Gastrocnemius medialis (tissue), 4 donors: ENCODE measurements around the gene PLSCR3. TPM values are rescaled to one million over a fixed set of nuclear protein-coding genes. Genes with fewer than 3 reads are reported as not detected.
"Not testable (repeated sequence)": the region's sequence is repeated elsewhere in the genome, so short reads cannot be mapped to it uniquely, and the experiment has no call there.

Experiments
- ATAC-seq, 2 donors: fragments of 150-250 bp; one replicate each; pipeline ENCODE4 v1.9.1; 2016
- DNase-seq, 2 donors: peaks; one replicate each; pipeline ENCODE4 v3.0.0-alpha.2; 2019
- H3K27ac ChIP-seq, 4 donors: fragments of 200-600 bp; sonication (generic); 1 replicate in 1 of 4; 2 replicates in 3 of 4; pipeline ENCODE4 v1.5.1; 2016 to 2018; ENCODE audit warnings: mild to moderate bottlenecking in 2 of 4, moderate library complexity in 1 of 4
- H3K27me3 ChIP-seq, 3 donors: fragments of 200-600 bp; sonication (generic) in 2 of 3; 1 replicate in 1 of 3; 2 replicates in 2 of 3; pipeline versions ENCODE4 v1.5.1 to v1.6.0; 2016 to 2019; ENCODE audit warnings: mild to moderate bottlenecking in 1 of 3, moderate library complexity in 1 of 3
- H3K36me3 ChIP-seq, 2 donors: fragments of 200-600 bp; sonication (generic) in 1 of 2; one replicate each; pipeline ENCODE4 v1.5.1; 2017 to 2018
- H3K4me1 ChIP-seq, 2 donors: fragments of 200-600 bp; sonication (generic) in 1 of 2; one replicate each; pipeline ENCODE4 v1.5.1; 2016 to 2017; ENCODE audit warnings: mild to moderate bottlenecking in 2 of 2
- H3K4me3 ChIP-seq, 4 donors: fragments of 200-600 bp; sonication (generic) in 3 of 4; 1 replicate in 1 of 4; 2 replicates in 3 of 4; pipeline ENCODE4 v1.5.1; 2016 to 2019; ENCODE audit warnings: mild to moderate bottlenecking in 2 of 4
- H3K9me3 ChIP-seq, 3 donors: fragments of 200-600 bp; sonication (generic) in 2 of 3; 1 replicate in 1 of 3; 2 replicates in 2 of 3; pipeline ENCODE4 v1.5.1; 2016 to 2019
- POLR2A ChIP-seq, 2 donors: fragments of 450-650 bp; IDR thresholded peaks; one replicate each; pipeline ENCODE4 v1.6.1; 2017; ENCODE audit warnings: antibody characterized with exemption in 2 of 2, mild to moderate bottlenecking in 2 of 2, moderate library complexity in 2 of 2
- in situ Hi-C, 4 donors: fragments of 200-750 bp; cut with MboI; loops; one replicate each; pipeline versions ENCODE4 v1.15.0 to v1.8.0; 2017; ENCODE audit warnings: low sequenced_read_pairs in 4 of 4
- intact Hi-C: fragments of 100-400 bp; cut with DNase I; formaldehyde crosslinking; loops from one replicate; pipeline ENCODE4 v1.15.1; 2023; ENCODE audit warnings: low total_unique reads
- total RNA-seq, 4 donors: library from RNA; depleted of rRNA; stranded (reverse); fragments of >200 nt; gene quantifications; one replicate each; pipeline versions ENCODE4 v1.1.0 to v1.2.3, GENCODE V29; 2016
- TF ChIP-seq, protein P1 (sequence below), 5 experiments: fragments of 450-650 bp in 3 of 5; fragments of 200-600 bp in 2 of 5; sonication (generic) in 2 of 5; IDR thresholded peaks in 4 of 5; conservative IDR thresholded peaks in 1 of 5; 1 replicate in 4 of 5; 2 replicates in 1 of 5; pipeline ENCODE4 v1.5.1; 2016 to 2019; ENCODE audit warnings: antibody characterized with exemption in 5 of 5, mild to moderate bottlenecking in 3 of 5, moderate library complexity in 3 of 5

PLSCR3 gene
- total RNA-seq, 4 donors from 2014 or later = 8.9 to 20.3 (median 14.4) TPM

DNA sequence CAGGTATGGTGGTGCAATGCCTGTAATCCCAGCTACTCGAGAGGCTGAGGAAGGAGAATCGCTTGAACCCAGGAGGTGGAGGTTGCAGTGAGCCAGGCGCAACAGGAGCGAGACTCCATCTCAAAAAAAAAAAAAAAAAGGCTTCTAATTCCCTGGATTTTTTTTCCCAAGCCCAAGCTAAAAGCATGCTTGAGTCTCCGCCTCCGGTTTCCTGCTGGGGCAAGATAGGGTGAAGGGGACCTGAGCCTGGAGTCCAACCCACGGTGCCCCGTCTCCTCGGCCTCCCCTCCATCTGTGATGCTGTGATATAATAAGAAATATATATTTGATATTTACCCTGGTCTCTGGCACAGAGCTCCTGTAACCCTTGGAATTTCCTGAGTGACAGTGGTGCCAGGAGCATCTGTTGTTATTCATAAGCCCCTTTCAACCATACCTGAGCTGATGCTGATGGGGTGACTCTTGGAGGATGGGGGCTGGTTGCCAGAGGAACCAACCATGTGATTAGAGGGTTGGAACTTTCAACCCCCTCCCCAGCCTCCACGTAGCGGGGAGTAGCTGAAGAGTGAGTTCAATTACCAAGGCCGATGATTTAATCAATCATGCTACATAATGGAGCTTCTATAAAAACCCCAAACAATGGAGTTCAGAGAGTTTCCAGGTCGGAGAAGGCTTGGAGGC, 26.3 kb downstream of the PLSCR3 start:
- intact Hi-C loops = no loop called here
- in situ Hi-C loops = loop anchor here in 2 of 4 donors (25.0 kb wide), 2 partner anchors 144 to 169 kb away; partner anchors contain the start of gene TNFSF12 (in 1 of the 2)
- Histone ChIP-seq H3K4me1 (no peaks in the 10 kb centered on the region), H3K9me3 (no peaks in the 10 kb centered on the region), H3K4me3 (no peak overlapping the region), H3K27me3 (no peaks in the 10 kb centered on the region), H3K36me3 (no peaks in the 10 kb centered on the region), H3K27ac (no peak overlapping the region)
- no peak for TF ChIP-seq POLR2A (IDR thresholded peaks at IDR 0.05)
- TF ChIP-seq, protein P1, sequence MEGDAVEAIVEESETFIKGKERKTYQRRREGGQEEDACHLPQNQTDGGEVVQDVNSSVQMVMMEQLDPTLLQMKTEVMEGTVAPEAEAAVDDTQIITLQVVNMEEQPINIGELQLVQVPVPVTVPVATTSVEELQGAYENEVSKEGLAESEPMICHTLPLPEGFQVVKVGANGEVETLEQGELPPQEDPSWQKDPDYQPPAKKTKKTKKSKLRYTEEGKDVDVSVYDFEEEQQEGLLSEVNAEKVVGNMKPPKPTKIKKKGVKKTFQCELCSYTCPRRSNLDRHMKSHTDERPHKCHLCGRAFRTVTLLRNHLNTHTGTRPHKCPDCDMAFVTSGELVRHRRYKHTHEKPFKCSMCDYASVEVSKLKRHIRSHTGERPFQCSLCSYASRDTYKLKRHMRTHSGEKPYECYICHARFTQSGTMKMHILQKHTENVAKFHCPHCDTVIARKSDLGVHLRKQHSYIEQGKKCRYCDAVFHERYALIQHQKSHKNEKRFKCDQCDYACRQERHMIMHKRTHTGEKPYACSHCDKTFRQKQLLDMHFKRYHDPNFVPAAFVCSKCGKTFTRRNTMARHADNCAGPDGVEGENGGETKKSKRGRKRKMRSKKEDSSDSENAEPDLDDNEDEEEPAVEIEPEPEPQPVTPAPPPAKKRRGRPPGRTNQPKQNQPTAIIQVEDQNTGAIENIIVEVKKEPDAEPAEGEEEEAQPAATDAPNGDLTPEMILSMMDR (IDR thresholded peaks at IDR 0.05 in 4 of 5, conservative IDR thresholded peaks at IDR 0.05 in 1 of 5) = no peak
- DNase-seq (no peak), ATAC-seq (no peak)

DNA sequence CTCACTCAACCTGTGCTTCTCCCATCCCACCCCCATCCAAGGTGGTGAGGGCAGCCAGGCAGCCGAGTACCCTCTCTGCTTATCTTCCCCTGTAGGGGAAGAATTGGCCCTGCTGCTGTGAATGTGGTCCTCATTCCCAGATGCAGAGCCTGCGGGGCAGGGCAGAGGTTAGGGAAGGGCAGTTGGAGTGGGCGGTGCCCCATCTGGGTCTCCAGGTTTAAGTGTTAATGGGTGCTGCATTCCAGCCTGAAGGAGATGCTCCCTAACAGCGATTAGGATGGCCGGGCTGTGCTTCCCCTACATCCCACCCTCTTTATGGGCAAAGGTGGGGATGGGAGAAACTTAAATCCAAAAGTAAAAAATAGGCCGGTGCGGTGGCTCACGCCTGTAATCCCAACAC, 27.2 kb downstream of the PLSCR3 start:
- no peak for ATAC-seq
- H3K27me3 ChIP-seq = no peaks in the 10 kb centered on the region
- no peak overlapping the region for H3K4me3 ChIP-seq
- intact Hi-C loops = no loop called here
- TF ChIP-seq, protein P1 (IDR thresholded peaks at IDR 0.05 in 4 of 5, conservative IDR thresholded peaks at IDR 0.05 in 1 of 5) = no peak
- no peak for TF ChIP-seq POLR2A (IDR thresholded peaks at IDR 0.05)
- in situ Hi-C loops = loop anchor here in 2 of 4 donors (25.0 kb wide), 2 partner anchors 145 to 170 kb away; partner anchors contain the start of gene TNFSF12 (in 1 of the 2)
- no peaks in the 10 kb centered on the region for H3K9me3 ChIP-seq
- no peak for DNase-seq
- H3K36me3 ChIP-seq = no peaks in the 10 kb centered on the region
- no peaks in the 10 kb centered on the region for H3K4me1 ChIP-seq
- H3K27ac ChIP-seq = no peak overlapping the region

DNA sequence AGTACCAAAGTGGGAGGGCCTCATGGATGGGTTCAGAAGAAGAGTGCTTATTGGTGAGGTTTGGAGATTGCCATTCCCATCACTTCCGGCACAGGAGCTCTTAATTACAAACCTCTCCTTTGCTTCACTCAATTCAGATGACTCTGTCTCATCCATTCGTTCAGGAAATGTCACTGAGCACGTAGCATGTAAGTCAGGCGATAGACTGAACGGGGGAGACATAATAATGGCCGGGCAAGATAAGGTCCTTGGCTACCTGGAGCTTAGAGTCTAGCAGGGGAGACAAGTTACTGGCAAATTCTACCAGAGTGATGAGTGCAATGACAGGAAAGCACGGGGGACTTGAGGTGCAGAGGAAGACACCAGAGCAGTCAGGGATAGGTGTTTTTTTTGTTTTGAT, 28.4 kb downstream of the PLSCR3 start:
- H3K4me3 ChIP-seq, ATAC-seq, H3K9me3 ChIP-seq, H3K4me1 ChIP-seq, DNase-seq, H3K27me3 ChIP-seq, H3K27ac ChIP-seq, intact Hi-C loops, H3K36me3 ChIP-seq: not testable (repeated sequence)
- in situ Hi-C loops = loop anchor here in 2 of 4 donors (25.0 kb wide), 2 partner anchors 146 to 171 kb away; partner anchors contain the start of gene TNFSF12 (in 1 of the 2)

DNA sequence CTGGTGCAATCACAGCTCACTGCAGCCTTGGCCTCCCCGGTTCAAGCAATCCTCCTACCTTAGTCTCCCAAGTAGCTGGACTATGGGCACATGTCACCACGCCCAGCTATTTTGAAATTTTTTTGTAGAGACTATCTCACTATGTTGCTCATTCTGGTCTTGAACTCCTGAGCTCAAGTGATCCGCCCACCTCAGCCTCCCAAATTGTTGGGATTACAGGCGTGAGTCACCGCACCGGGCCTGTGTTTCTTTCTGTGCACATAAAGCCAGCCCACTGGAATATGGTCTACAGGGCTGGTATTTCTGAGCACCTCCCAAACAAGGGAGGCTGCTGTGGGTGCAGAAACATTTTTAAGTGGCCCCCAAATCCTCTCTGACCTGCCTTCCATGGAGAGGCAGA, 31.0 kb downstream of the PLSCR3 start:
- Histone ChIP-seq H3K4me1 (no peaks in the 10 kb centered on the region), H3K36me3 (no peaks in the 10 kb centered on the region), H3K9me3 (no peaks in the 10 kb centered on the region), H3K27me3 (no peaks in the 10 kb centered on the region), H3K4me3 (no peak overlapping the region), H3K27ac (no peak overlapping the region)
- TF ChIP-seq POLR2A (IDR thresholded peaks at IDR 0.05) = no peak
- TF ChIP-seq, protein P1 (IDR thresholded peaks at IDR 0.05 in 4 of 5, conservative IDR thresholded peaks at IDR 0.05 in 1 of 5) = no peak
- in situ Hi-C loops = loop anchor here in 2 of 4 donors (25.0 kb wide), 2 partner anchors 149 to 174 kb away; partner anchors contain the start of gene TNFSF12 (in 1 of the 2)
- intact Hi-C loops = no loop called here
- no peak for DNase-seq
- no peak for ATAC-seq

DNA sequence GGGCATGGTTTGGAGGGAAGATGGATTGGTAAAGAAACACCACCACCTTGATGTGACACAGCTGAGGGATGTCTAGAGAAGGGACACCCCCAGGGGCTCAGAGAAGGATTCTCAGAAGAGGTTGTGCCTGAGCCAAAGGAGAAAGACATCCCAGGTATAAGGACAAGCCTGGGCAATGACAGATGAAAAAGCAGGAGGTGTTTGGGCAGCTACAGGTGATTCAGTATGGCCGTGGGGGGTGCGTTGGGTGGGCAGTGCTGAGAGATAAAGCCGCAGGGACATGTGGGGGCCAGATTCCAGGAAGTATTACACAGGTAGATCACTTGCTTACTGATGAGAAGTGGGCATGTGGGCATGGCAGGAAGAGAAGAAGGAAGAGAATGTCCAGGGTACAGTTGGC, 32.4 kb downstream of the PLSCR3 start:
- intact Hi-C loops = no loop called here

More for the DNA sequence above, 32.4 kb downstream of the PLSCR3 start:
- no peak for TF ChIP-seq POLR2A (IDR thresholded peaks at IDR 0.05)
- TF ChIP-seq, protein P1 (IDR thresholded peaks at IDR 0.05 in 4 of 5, conservative IDR thresholded peaks at IDR 0.05 in 1 of 5) = no peak
- Histone ChIP-seq H3K4me1 (peaks cover 3 to 4% of the 10 kb centered on the region in 2 donors), H3K27me3 (no peaks in the 10 kb centered on the region), H3K9me3 (no peaks in the 10 kb centered on the region), H3K4me3 (no peak overlapping the region), H3K36me3 (no peaks in the 10 kb centered on the region), H3K27ac (no peak overlapping the region)
- in situ Hi-C loops = loop anchor here in 2 of 4 donors (25.0 kb wide), 2 partner anchors 150 to 175 kb away; partner anchors contain the start of gene TNFSF12 (in 1 of the 2)
- ATAC-seq = no peak
- no peak for DNase-seq
